HepG2 (cell line): Measurements from ENCODE around the gene MFRP. TPM values are rescaled to one million over a fixed set of nuclear protein-coding genes. Genes with fewer than 3 reads are reported as not detected.

Experiments
- ATAC-seq: fragments of 200-7000 bp; cut with Tn5 transposase; 3 replicates; pipeline ENCODE4 v1.9.1; 2020; ENCODE audit warnings: mild to moderate bottlenecking, moderate library complexity
- BruUV-seq: library from RNA; stranded (reverse); fragments of 400-500 nt; replicated peaks from 2 replicates; lab custom pipeline; 2021; lab: Mats Ljungman, UMichigan
- CTCF ChIA-PET: fragments of 300-600 bp; formaldehyde crosslinking; extraction: SDS; loops from one replicate; lab custom pipeline; 2021; ENCODE audit warnings: low total read pairs, inconsistent platforms, low intra/inter-chr PET ratio; lab: Yijun Ruan, JAX
- POLR2A ChIA-PET: fragments of 350-600 bp; sonication (Branson Sonifier 250); formaldehyde crosslinking; loops from one replicate; lab custom pipeline; 2020; ENCODE audit warnings: antibody characterized with exemption, inconsistent platforms; lab: Yijun Ruan, JAX
- DNase-seq: peaks from one replicate; pipeline ENCODE4 v3.0.0-alpha.2; 2015; ENCODE audit warnings: low spot score
- FAIRE-seq: peaks from 3 replicates; lab custom pipeline; 2011; peaks lifted over from hg19 to GRCh38; lab: Jason Lieb, UNC
- H2AFZ ChIP-seq: one replicate; pipeline ENCODE4 v1.6.1; 2011; ENCODE audit warnings: low read length, inconsistent platforms
- H3K27ac ChIP-seq: fragments of 300-600 bp; 3 replicates; pipeline ENCODE4 v1.8.0; 2011; ENCODE audit warnings: mixed run types, mild to moderate bottlenecking, mixed read lengths, low read length, inconsistent platforms; ENCODE audit not compliant: insufficient read depth; ENCODE audit errors: extremely low read length
- H3K27me3 ChIP-seq, 2 experiments: fragments of 200-600 bp in 1 of 2; 2 replicates in 1 of 2; 3 replicates in 1 of 2; pipeline versions ENCODE4 v1.6.0 to v1.8.0; 2011; ENCODE audit warnings: low read length in 2 of 2, mild to moderate bottlenecking in 2 of 2, moderate library complexity in 2 of 2, inconsistent platforms in 1 of 2; ENCODE audit not compliant: insufficient read depth in 2 of 2, control insufficient read depth in 1 of 2
- H3K36me3 ChIP-seq, 2 experiments: fragments of 200-600 bp in 1 of 2; replicated peaks in 1 of 2; 2 replicates in 1 of 2; 3 replicates in 1 of 2; pipeline versions ENCODE4 v1.5.1 to v1.8.0; 2011; ENCODE audit warnings: low read length in 2 of 2, inconsistent platforms in 1 of 2; ENCODE audit not compliant: insufficient read depth in 2 of 2, control insufficient read depth in 1 of 2
- H3K4me1 ChIP-seq: 2 replicates; pipeline ENCODE4 v1.5.1; 2012; ENCODE audit warnings: low read length, inconsistent platforms; ENCODE audit not compliant: insufficient read depth
- H3K4me2 ChIP-seq: 2 replicates; pipeline ENCODE4 v1.6.0; 2011; ENCODE audit warnings: low read depth, low read length, inconsistent platforms
- H3K4me3 ChIP-seq, 3 experiments: fragments of 200-600 bp in 1 of 3; sonication (generic), shearing (Covaris generic) in 1 of 3; replicated peaks in 1 of 3; 2 replicates each; pipeline ENCODE4 v1.5.1; 2011 to 2016; ENCODE audit warnings: low read length in 3 of 3, inconsistent platforms in 2 of 3, low read depth in 2 of 3, mild to moderate bottlenecking in 2 of 3, control low read depth in 1 of 3, mixed read lengths in 1 of 3; ENCODE audit not compliant: insufficient read depth in 1 of 3
- H3K79me2 ChIP-seq: one replicate; pipeline ENCODE4 v1.6.1; 2011; ENCODE audit warnings: low read length, inconsistent platforms; ENCODE audit not compliant: insufficient read depth
- H3K9ac ChIP-seq: 2 replicates; pipeline ENCODE4 v1.6.0; 2011; ENCODE audit warnings: mild to moderate bottlenecking, low read depth, low read length, inconsistent platforms; ENCODE audit not compliant: insufficient read depth
- H3K9me3 ChIP-seq: 2 replicates; pipeline ENCODE4 v1.5.1; 2012; ENCODE audit warnings: mild to moderate bottlenecking, low read length
- H4K20me1 ChIP-seq: 2 replicates; pipeline ENCODE4 v1.6.0; 2011; ENCODE audit warnings: inconsistent platforms, mild to moderate bottlenecking, low read length, moderate library complexity; ENCODE audit not compliant: insufficient read depth
- DR1 ChIP-seq: sonication (generic); formaldehyde crosslinking; IDR thresholded peaks from 2 replicates; pipeline ENCODE4 v1.8.0; 2021; ENCODE audit warnings: mild to moderate bottlenecking, missing genetic modification reagents, inconsistent platforms
- EEA1 ChIP-seq: sonication (generic); formaldehyde crosslinking; IDR thresholded peaks from 2 replicates; pipeline ENCODE4 v1.5.1; 2020; ENCODE audit warnings: mild to moderate bottlenecking, missing genetic modification reagents, borderline replicate concordance
- HIVEP1 ChIP-seq: sonication (generic); formaldehyde crosslinking; IDR thresholded peaks from 2 replicates; pipeline ENCODE4 v1.4.0; 2020; ENCODE audit warnings: mild to moderate bottlenecking, missing genetic modification reagents
- IKZF1 ChIP-seq: fragments of 450-650 bp; IDR thresholded peaks from 2 replicates; pipeline ENCODE4 v1.7.1; 2016
- KAT8 ChIP-seq: IDR thresholded peaks from 2 replicates; pipeline ENCODE4 v1.6.1; 2016; ENCODE audit warnings: missing genetic modification reagents, missing compliant biosample characterization
- MYNN ChIP-seq: sonication (generic); formaldehyde crosslinking; IDR thresholded peaks from 2 replicates; pipeline ENCODE4 v1.4.0; 2020; ENCODE audit warnings: mild to moderate bottlenecking, low read depth, missing genetic modification reagents
- RBM22 ChIP-seq: fragments of 200-400 bp; formaldehyde crosslinking; optimal IDR thresholded peaks from 2 replicates; pipeline ENCODE3; 2017; ENCODE audit warnings: mild to moderate bottlenecking, low read length, moderate library complexity
- TBX2 ChIP-seq: sonication (generic); formaldehyde crosslinking; IDR thresholded peaks from 2 replicates; pipeline ENCODE4 v1.5.0; 2020; ENCODE audit warnings: missing genetic modification reagents, mild to moderate bottlenecking, borderline replicate concordance
- ZC3H13 ChIP-seq: sonication (generic); formaldehyde crosslinking; IDR thresholded peaks from 2 replicates; pipeline ENCODE4 v1.8.1; 2023; ENCODE audit warnings: mild to moderate bottlenecking, missing genetic modification reagents, moderate library complexity
- ZNF746 ChIP-seq: sonication (generic); formaldehyde crosslinking; IDR thresholded peaks from 2 replicates; pipeline ENCODE4 v1.8.0; 2022; ENCODE audit warnings: mild to moderate bottlenecking, missing genetic modification reagents
- WGBS: methylation state at CpG from one replicate; pipeline ENCODE4 v1.1.6; 2017; ENCODE audit warnings: low lambda C conversion rate; 5-methylcytosine and 5-hydroxymethylcytosine counted together
- in situ Hi-C: cut with HindIII; loops from 2 replicates; pipeline ENCODE4 v1.10.0; 2017; ENCODE audit warnings: low pct_unique_long_range_greater_than_20kb; ENCODE audit not compliant: extremely low pct_ligation_motif_present
- intact Hi-C: fragments of 100-400 bp; cut with micrococcal nuclease; formaldehyde crosslinking; loops from one replicate; pipeline ENCODE4 v1.10.0; 2022; ENCODE audit not compliant: unreplicated experiment
- polyA plus RNA-seq, 8 experiments: library from polyadenylated mRNA; depleted of rRNA in 3 of 8; stranded (reverse) in 7 of 8; unstranded in 1 of 8; fragments of >200 nt; fragmentation: Illumina TruSeq in 4 of 8; extraction: Trizol in 4 of 8; gene quantifications; 2 replicates each; pipeline versions ENCODE4 v1.2.1 to v1.2.3, GENCODE V29; 2011 to 2016; ENCODE audit warnings: low read depth in 4 of 8, missing spikeins in 1 of 8, mixed read lengths in 1 of 8; ENCODE audit not compliant: insufficient read depth in 1 of 8
- total RNA-seq, 5 experiments: library from RNA; depleted of rRNA; stranded (reverse); fragments of >200 nt; fragmentation: Illumina TruSeq; extraction: Trizol; gene quantifications; 2 replicates each; pipeline ENCODE4 v1.2.3, GENCODE V29; 2016; ENCODE audit warnings: low read depth in 1 of 5
- TF ChIP-seq, protein P1 (sequence below): IDR thresholded peaks from 2 replicates; pipeline ENCODE4 v1.6.1; 2016; ENCODE audit warnings: missing genetic modification reagents, missing compliant biosample characterization
- TF ChIP-seq, protein P2 (sequence below): IDR thresholded peaks from 2 replicates; pipeline ENCODE4 v1.6.1; 2012; ENCODE audit warnings: inconsistent platforms
- TF ChIP-seq, protein P3 (sequence below), 2 experiments: sonication (generic) in 1 of 2; formaldehyde crosslinking in 1 of 2; IDR thresholded peaks; 2 replicates each; pipeline versions ENCODE4 v1.4.0 to v1.6.1; 2016 to 2020; ENCODE audit warnings: borderline replicate concordance in 1 of 2, low read depth in 1 of 2, mild to moderate bottlenecking in 1 of 2, missing genetic modification reagents in 1 of 2
- TF ChIP-seq, protein P4 (sequence below): sonication (generic); formaldehyde crosslinking; IDR thresholded peaks from 2 replicates; pipeline ENCODE4 v1.4.0; 2020; ENCODE audit warnings: low read depth, missing genetic modification reagents

MFRP gene
- total and polyA plus RNA-seq, 2 of the 13 experiments (the other 11 are each of a cell fraction or from before 2014, with no cell fraction given), result not detected

DNA sequence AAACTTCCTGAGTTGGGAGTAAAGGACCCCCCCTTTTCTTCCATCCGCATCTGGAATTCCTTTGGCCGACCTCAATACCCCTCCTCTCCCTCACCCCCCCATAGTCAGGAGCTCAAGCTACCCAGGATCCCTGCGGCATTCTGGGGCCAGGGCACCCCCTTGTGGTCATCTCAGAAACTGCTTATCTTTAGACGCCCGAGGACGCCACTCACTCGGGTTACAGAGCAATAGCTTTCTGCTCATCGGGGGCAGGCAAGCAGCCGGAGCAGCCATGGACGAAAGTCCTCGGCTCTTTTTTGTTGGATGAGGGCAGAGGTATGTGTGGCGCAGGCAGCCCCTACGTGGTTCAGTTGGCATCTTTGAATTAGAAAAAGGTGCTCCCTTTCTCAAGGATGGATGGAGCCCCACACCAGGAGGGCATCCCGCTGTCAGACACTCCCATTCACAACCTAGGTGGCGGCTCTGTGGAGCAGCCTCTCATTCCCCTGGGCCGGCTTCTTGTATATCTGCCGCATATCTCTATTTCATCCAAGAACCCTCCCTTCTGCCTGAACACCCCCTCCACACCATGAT lies 8.1 kb downstream of the MFRP start:
- in situ Hi-C loops, result loop anchor here (5.0 to 10.0 kb wide), 2 partner anchors 34 to 136 kb away; no protein-coding TSS in a partner anchor
- H3K27ac ChIP-seq, result no peak overlapping the region
- BruUV-seq, result no TSS peak
- H3K9me3 ChIP-seq, result no peaks in the 10 kb centered on the region
- H3K4me3 ChIP-seq, result no peak overlapping the region
- H3K36me3 ChIP-seq, result peaks cover 8 to 14% of the 10 kb centered on the region in 2 experiments; a peak in 4 of 5 replicates
- H2AFZ ChIP-seq, result no peak overlapping the region
- H4K20me1 ChIP-seq, result peaks cover 4% of the 10 kb centered on the region; the same call in 1 of the 2 replicates
- H3K27me3 ChIP-seq, result peaks cover 0 to 26% of the 10 kb centered on the region in 2 experiments; a peak in 3 of 5 replicates
- CTCF ChIA-PET, result interaction anchor here (1.3 to 1.9 kb wide), 4 partner anchors 14 to 43 kb away, joined by 4 to 17 read pairs (median 9); partner anchors contain the start of gene USP2
- FAIRE-seq, result peak; percentile 30
- H3K4me1 ChIP-seq, result peaks cover 57% of the 10 kb centered on the region
- DNase-seq, result peak; percentile 57
- peaks cover 24% of the 10 kb centered on the region for H3K79me2 ChIP-seq
- H3K4me2 ChIP-seq, result peak overlapping the region; percentile 35; the same call in 1 of the 2 replicates
- intact Hi-C loops, result loop anchor here (1.0 kb wide), 1 partner anchor 36 kb away; no protein-coding TSS in a partner anchor
- 25% methylated on average over 16 of the region's 17 CpGs for WGBS
- no peak overlapping the region for H3K9ac ChIP-seq
- ATAC-seq, result peak; percentile 43
- POLR2A ChIA-PET, result interaction anchor here (0.6 to 2.3 kb wide), 12 partner anchors 10 to 222 kb away, joined by 3 to 29 read pairs (median 4); partner anchors contain the start of genes CBL, MCAM and USP2
- no peak for TF ChIP-seq ZC3H13 (CRISPR knock-in tag)
- TF ChIP-seq RBM22, result peak; percentile 42
- no peak for TF ChIP-seq ZNF746 (CRISPR knock-in tag)
- TF ChIP-seq, protein P1, sequence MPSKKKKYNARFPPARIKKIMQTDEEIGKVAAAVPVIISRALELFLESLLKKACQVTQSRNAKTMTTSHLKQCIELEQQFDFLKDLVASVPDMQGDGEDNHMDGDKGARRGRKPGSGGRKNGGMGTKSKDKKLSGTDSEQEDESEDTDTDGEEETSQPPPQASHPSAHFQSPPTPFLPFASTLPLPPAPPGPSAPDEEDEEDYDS (CRISPR knock-in tag), result no peak
- TF ChIP-seq, protein P2, sequence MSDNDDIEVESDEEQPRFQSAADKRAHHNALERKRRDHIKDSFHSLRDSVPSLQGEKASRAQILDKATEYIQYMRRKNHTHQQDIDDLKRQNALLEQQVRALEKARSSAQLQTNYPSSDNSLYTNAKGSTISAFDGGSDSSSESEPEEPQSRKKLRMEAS, result 0 out of 2 replicates have a peak, but pooled peaks have one; percentile 26
- TF ChIP-seq TBX2, result no peak; the same call in 1 of the 2 replicates
- TF ChIP-seq, protein P3, sequence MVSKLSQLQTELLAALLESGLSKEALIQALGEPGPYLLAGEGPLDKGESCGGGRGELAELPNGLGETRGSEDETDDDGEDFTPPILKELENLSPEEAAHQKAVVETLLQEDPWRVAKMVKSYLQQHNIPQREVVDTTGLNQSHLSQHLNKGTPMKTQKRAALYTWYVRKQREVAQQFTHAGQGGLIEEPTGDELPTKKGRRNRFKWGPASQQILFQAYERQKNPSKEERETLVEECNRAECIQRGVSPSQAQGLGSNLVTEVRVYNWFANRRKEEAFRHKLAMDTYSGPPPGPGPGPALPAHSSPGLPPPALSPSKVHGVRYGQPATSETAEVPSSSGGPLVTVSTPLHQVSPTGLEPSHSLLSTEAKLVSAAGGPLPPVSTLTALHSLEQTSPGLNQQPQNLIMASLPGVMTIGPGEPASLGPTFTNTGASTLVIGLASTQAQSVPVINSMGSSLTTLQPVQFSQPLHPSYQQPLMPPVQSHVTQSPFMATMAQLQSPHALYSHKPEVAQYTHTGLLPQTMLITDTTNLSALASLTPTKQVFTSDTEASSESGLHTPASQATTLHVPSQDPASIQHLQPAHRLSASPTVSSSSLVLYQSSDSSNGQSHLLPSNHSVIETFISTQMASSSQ (IDR thresholded peaks at IDR 0.05; ENCODE audit: low read depth), result no peak
- TF ChIP-seq, protein P3 (CRISPR knock-in tag; IDR thresholded peaks at IDR 0.05; ENCODE audit: borderline replicate concordance), result no peak
- TF ChIP-seq KAT8, result no peak
- no peak for TF ChIP-seq IKZF1
- TF ChIP-seq, protein P4, sequence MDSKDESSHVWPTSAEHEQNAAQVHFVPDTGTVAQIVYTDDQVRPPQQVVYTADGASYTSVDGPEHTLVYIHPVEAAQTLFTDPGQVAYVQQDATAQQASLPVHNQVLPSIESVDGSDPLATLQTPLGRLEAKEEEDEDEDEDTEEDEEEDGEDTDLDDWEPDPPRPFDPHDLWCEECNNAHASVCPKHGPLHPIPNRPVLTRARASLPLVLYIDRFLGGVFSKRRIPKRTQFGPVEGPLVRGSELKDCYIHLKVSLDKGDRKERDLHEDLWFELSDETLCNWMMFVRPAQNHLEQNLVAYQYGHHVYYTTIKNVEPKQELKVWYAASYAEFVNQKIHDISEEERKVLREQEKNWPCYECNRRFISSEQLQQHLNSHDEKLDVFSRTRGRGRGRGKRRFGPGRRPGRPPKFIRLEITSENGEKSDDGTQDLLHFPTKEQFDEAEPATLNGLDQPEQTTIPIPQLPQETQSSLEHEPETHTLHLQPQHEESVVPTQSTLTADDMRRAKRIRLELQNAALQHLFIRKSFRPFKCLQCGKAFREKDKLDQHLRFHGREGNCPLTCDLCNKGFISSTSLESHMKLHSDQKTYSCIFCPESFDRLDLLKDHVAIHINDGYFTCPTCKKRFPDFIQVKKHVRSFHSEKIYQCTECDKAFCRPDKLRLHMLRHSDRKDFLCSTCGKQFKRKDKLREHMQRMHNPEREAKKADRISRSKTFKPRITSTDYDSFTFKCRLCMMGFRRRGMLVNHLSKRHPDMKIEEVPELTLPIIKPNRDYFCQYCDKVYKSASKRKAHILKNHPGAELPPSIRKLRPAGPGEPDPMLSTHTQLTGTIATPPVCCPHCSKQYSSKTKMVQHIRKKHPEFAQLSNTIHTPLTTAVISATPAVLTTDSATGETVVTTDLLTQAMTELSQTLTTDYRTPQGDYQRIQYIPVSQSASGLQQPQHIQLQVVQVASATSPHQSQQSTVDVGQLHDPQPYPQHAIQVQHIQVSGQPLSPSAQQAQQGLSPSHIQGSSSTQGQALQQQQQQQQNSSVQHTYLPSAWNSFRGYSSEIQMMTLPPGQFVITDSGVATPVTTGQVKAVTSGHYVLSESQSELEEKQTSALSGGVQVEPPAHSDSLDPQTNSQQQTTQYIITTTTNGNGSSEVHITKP (CRISPR knock-in tag), result no peak
- TF ChIP-seq HIVEP1 (CRISPR knock-in tag), result no peak
- no peak for TF ChIP-seq DR1
- TF ChIP-seq EEA1, result no peak
- no peak for TF ChIP-seq MYNN
